Motor neuron (in vitro differentiated cells): Measurements from ENCODE around the gene TAB3. TPM values are rescaled to one million over a fixed set of nuclear protein-coding genes. Genes with fewer than 3 reads are reported as not detected.

Experiments used
- ATAC-seq, 8 experiments: fragments of 200-7000 bp; cut with Tn5 transposase; replicated peaks in 6 of 8; 2 replicates each; pipeline ENCODE4 v1.8.0; 2021; ENCODE audit warnings: mild to moderate bottlenecking in 8 of 8, moderate library complexity in 8 of 8
- H3K27ac ChIP-seq, 2 donors: fragments of 250-450 bp; sonication (Bioruptor Pico); 2 replicates each; pipeline ENCODE4 v1.9.0; 2021; ENCODE audit warnings: antibody characterized with exemption in 2 of 2, mild to moderate bottlenecking in 2 of 2, moderate library complexity in 1 of 2
- H3K4me1 ChIP-seq, 2 donors: fragments of 250-450 bp; sonication (Bioruptor Pico); replicated peaks in 1 of 2; 2 replicates each; pipeline ENCODE4 v1.6.1; 2021; ENCODE audit warnings: antibody characterized with exemption in 2 of 2, mild to moderate bottlenecking in 2 of 2, moderate library complexity in 1 of 2
- H3K4me3 ChIP-seq, 5 donors: fragments of 250-450 bp; sonication (Bioruptor Pico); 2 replicates each; pipeline ENCODE4 v1.9.0; 2021; ENCODE audit warnings: antibody characterized with exemption in 5 of 5, mild to moderate bottlenecking in 5 of 5, moderate library complexity in 4 of 5
- WGBS, 10 experiments: fragments of 450-650 bp; shearing (Covaris generic); methylation state at CpG; one replicate each; pipeline ENCODE4 v1.0.0; 2022; 5-methylcytosine and 5-hydroxymethylcytosine counted together
- in situ Hi-C, 9 experiments: fragments of 400-800 bp; cut with MboI; loops; one replicate each; pipeline ENCODE4 v1.15.0; 2021; ENCODE audit warnings: low sequenced_read_pairs in 9 of 9, low pct_unique_long_range_greater_than_20kb in 2 of 9; ENCODE audit not compliant: unreplicated experiment in 9 of 9
- total RNA-seq, 8 experiments: library from RNA; unstranded; fragments of 300-600 nt; gene quantifications; 2 replicates each; pipeline versions ENCODE4 v1.2.3 to v1.2.4, GENCODE V29; 2022

TAB3 gene
- total RNA-seq, 8 experiments from 2014 or later = 5.8 to 17.9 (median 12.4) TPM

DNA sequence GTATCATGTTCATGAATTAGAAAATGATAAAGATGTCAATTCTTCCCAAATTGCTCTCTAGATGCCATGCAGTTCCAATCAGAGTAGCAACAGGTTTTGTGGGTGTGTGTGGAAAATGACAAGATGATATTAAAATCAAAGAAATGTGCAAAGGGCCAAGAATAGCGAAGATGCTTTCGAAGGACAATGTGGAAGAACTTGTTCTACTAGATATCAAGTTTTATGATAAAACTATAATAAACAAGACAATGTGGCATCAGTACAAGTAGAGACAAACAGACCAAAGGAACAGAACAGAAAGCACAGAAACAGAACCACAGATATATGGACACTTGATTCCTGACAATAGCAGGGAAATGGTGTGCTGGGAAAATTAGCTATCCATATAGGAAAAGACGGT lies 9.0 kb downstream of the TAB3 start:
- H3K4me1 ChIP-seq = no peaks in the 10 kb centered on the region
- H3K27ac ChIP-seq = no peak overlapping the region
- in situ Hi-C loops = no loop called here
- H3K4me3 ChIP-seq = no peak overlapping the region
- 58 to 100% (median 94%) methylated on average over 1 to 3 of the region's 3 CpGs; no CpG with 5 or more reads in 3 of the 10 experiments for WGBS, 10 experiments
- ATAC-seq = no peak

DNA sequence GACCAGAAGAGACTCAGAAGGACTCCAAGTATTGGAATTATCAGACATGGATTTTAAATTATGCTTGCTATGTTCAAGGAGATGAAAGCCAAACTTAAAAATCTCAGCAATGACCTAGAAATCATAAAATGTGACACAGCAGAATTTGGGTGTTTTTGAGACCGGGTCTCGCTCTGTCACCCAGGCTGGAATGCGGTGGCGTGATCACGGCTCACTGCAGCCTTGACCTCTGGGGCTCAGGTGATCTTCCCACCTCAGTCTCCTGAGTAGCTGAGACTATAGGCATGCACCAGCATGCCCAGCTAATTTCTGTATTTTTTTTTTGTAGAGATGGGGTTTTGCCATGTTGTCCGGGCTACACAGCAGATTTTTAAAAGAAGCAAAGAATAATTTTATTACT lies 12.7 kb downstream of the TAB3 start:
- in situ Hi-C loops = no loop called here
- Histone ChIP-seq H3K4me3 (no peak overlapping the region), H3K4me1 (no peaks in the 10 kb centered on the region), H3K27ac (no peak overlapping the region)
- no peak for ATAC-seq
- WGBS, 10 experiments = 72 to 100% (median 90%) methylated on average over 1 to 4 of the region's 6 CpGs; no CpG with 5 or more reads in 6 of the 10 experiments

DNA sequence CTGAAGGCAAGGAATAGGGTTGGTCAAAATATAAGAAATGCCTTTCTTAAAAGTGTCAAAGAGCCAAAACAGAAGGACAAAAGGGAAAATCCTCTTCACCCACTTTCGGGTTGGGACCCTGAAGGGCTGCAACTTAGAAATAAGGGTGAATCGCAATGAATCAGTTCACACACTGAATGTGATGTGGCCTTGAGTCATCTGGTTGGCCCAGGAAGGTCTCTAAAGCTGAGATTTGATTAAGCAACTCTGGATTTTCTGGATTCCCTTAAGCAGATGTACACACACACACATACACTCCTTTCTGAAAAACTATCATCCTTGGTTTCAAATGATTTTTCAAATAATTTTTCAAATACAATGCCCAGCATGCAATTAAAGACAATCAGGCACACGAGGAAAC lies 13.1 kb downstream of the TAB3 start:
- ATAC-seq = peak in 2 of 8 experiments; percentile 58 to 74
- H3K4me1 ChIP-seq = no peaks in the 10 kb centered on the region
- H3K4me3 ChIP-seq = no peak overlapping the region
- in situ Hi-C loops = no loop called here
- WGBS, 10 experiments = 0 to 100% (median 86%) methylated on average over 1 to 3 of the region's 3 CpGs; no CpG with 5 or more reads in 4 of the 10 experiments
- H3K27ac ChIP-seq = no peak overlapping the region

DNA sequence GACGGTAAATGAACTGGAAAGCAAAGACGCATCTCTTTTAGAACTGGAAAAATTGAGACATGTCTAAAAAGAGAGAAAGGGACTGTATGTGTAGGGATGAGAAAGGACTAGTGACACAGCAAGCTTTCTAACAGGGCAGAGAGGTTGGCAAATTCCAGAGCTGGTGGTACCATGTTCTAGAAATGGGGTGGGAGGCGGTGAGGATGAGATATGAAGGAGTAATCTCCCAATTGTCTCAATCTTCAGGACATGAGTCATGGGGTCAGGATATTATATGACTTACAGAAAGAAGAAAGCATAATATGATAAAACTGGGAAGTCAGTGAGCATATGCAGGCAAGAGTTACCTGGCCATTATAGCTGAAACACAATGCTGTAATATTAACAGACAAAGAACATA lies 14.2 kb downstream of the TAB3 start:
- ATAC-seq = no peak
- WGBS, 10 experiments = 44 to 100% (median 83%) methylated on average over 1 to 3 of the region's 3 CpGs; no CpG with 5 or more reads in 6 of the 10 experiments
- in situ Hi-C loops = no loop called here

DNA sequence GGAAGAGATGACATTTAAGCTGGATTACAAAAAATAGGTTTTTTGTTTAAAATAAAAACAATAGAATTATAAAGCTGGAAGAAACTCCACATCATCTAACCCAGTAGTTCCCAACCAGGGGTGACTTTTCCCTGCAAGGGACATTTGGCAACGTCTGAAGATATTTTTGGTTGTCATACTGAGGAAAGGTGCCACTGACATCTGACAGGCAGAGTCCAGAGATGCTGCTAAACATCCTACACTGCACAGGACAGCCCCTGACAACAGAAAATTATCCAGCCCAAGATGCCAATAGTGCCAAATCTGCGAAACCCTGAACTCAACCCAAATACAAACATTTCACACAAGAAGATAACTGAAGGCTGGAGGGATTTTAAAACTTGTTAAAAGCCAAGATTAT lies 18.5 kb downstream of the TAB3 start:
- H3K4me1 ChIP-seq = no peaks in the 10 kb centered on the region
- no peak for ATAC-seq
- WGBS, 10 experiments = 17 to 80% (median 48%) methylated on average over 1 to 2 of the region's 2 CpGs; no CpG with 5 or more reads in 6 of the 10 experiments
- in situ Hi-C loops = no loop called here
- H3K4me3 ChIP-seq = no peak overlapping the region
- H3K27ac ChIP-seq = no peak overlapping the region

More for the DNA sequence above, 14.2 kb downstream of the TAB3 start:
- Histone ChIP-seq H3K27ac (no peak overlapping the region), H3K4me3 (no peak overlapping the region), H3K4me1 (no peaks in the 10 kb centered on the region)

DNA sequence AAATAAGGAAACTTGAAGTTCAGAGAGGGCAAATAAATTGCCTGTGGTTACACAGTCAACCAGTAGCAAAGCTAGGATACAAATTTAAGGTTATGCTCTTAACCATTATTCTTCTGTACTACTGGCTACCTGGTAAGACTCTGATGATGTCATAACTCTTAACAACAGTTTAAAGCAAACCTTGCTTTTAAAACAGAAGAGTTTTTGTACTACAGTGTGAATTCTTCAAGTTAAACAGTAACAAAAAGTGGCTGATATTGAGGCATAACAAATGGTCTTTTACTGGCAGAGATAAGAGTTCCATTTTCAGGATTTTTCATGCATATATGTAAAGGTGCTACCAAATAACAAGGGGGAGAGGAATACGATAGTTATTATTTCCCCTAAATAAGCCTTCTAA lies 23.4 kb downstream of the TAB3 start:
- in situ Hi-C loops = no loop called here
- H3K4me1 ChIP-seq = no peaks in the 10 kb centered on the region
- 38 to 100% (median 100%) methylated on average over 1 of the region's 1 CpG; no CpG with 5 or more reads in 4 of the 10 experiments for WGBS, 10 experiments
- H3K4me3 ChIP-seq = no peak overlapping the region
- H3K27ac ChIP-seq = no peak overlapping the region
- no peak for ATAC-seq

DNA sequence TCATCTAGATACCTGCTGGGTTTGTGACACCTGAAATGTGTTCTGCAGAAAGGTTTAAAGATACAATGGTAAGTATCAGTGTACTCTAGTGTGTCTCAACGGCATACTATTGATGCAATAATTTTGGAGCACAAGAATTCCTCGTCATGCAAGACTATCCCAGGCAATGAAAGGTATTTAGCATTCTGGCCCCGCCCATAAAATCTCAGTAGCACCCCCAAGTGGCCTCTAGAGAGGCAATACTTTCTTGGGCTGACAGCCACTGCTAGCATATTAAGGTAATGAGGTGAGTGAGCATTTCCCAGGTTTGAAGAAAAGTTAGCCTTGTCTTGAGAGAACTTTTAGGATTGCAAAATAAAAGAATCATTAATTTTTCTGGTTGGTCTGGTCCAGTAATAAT lies 24.0 kb downstream of the TAB3 start:
- H3K27ac ChIP-seq = no peak overlapping the region
- no peak overlapping the region for H3K4me3 ChIP-seq
- ATAC-seq = peak in 2 of 8 experiments; percentile 59 to 72
- H3K4me1 ChIP-seq = no peaks in the 10 kb centered on the region
- 46 to 71% methylated on average over 2 of the region's 3 CpGs; no CpG with 5 or more reads in 8 of the 10 experiments for WGBS, 10 experiments
- in situ Hi-C loops = no loop called here

DNA sequence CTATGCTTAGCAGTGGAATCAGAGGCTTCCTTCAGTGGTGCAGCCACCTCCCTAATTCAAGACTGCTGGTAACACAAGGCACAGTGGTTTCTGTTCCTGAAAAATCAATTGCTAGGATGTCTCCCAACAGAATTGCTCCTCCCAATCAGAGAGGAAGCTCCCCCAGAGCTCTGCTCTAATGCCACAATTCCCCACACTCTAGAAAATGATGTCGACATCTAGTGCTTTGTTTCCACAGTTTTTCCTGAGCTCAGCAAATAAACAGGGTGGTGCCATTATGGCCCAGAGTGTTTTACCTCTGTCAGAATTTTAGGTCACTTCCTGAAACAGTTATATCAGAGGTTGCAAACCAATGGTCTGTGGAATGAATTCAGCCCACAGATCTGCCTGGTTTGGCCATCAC lies 24.7 kb downstream of the TAB3 start:
- H3K4me1 ChIP-seq = no peaks in the 10 kb centered on the region
- H3K4me3 ChIP-seq = no peak overlapping the region
- H3K27ac ChIP-seq = no peak overlapping the region
- 20% methylated on average over 1 of the region's 1 CpG; no CpG with 5 or more reads in 9 of the 10 experiments for WGBS, 10 experiments
- in situ Hi-C loops = no loop called here
- ATAC-seq = peak in 2 of 8 experiments; percentile 78 to 85

DNA sequence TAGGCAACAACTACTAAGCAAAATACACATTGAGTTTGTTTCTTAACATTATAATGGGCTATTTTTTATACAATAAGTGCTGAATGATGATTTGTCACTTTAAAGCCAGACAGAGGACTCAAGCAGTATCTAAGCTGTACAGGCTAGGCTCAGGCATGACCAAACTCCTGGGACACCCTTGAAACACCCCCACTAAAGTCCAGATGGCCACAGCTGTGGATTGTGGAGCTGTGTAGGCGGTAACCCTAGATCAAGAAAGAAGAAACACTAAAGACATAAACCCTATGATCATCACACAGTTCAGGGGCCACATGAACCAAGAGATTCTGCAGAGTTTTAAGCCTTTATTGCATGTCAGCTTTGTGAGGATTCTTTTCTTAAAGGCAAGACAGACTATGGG lies 25.1 kb downstream of the TAB3 start:
- WGBS, 10 experiments = 50% methylated on average over 1 of the region's 1 CpG; no CpG with 5 or more reads in 9 of the 10 experiments
- no peaks in the 10 kb centered on the region for H3K4me1 ChIP-seq
- ATAC-seq = peak in 1 of 8 experiments; percentile 26
- no peak overlapping the region for H3K27ac ChIP-seq
- in situ Hi-C loops = no loop called here
- H3K4me3 ChIP-seq = no peak overlapping the region

DNA sequence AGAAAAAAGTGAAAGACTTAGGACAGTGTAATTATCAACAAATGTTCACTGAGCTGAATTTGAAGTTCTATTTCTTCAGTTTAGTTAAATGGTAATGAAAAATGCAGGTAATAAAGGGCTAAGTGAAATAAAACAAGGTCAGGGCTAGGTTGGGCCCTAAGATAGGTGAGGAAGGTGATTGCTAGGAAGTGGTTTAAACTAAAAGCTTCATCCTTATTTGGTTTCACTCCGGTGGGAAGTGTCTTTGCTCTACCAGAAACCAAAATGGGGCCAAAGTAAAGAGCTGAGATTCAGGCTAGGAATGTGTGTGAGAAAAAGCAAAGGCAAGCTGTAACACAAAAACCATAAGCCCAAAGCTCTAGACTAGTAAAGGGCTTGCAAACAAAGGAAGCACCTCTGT lies 31.0 kb downstream of the TAB3 start:
- WGBS, 10 experiments = 13 to 67% (median 50%) methylated on average over 1 of the region's 1 CpG; no CpG with 5 or more reads in 7 of the 10 experiments
- ATAC-seq = no peak
- in situ Hi-C loops = no loop called here
- Histone ChIP-seq H3K4me3 (no peak overlapping the region), H3K4me1 (no peaks in the 10 kb centered on the region), H3K27ac (no peak overlapping the region)

DNA sequence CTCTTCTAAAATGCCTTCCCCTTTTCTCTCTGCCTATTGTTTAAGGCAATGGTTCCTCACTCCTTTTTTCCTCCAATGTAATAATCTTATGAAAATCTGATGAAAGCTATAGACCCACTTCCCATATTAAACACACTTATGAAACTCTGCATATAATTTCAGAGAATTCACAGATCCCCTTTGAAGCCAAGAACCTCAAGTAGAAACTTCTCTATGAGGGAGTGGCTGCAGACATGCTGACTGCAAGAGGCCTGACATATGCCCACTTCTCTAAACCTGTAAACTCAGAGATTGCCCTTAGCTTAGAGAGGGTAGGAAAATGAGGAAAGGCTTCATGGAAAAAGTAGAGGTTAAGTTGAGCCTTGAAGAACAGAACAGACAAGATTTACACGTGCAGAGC lies 37.6 kb downstream of the TAB3 start:
- no peak for ATAC-seq
- Histone ChIP-seq H3K27ac (no peak overlapping the region), H3K4me3 (no peak overlapping the region), H3K4me1 (no peaks in the 10 kb centered on the region)
- WGBS, 10 experiments = 58 to 100% (median 100%) methylated on average over 1 of the region's 1 CpG; no CpG with 5 or more reads in 7 of the 10 experiments
- in situ Hi-C loops = no loop called here

DNA sequence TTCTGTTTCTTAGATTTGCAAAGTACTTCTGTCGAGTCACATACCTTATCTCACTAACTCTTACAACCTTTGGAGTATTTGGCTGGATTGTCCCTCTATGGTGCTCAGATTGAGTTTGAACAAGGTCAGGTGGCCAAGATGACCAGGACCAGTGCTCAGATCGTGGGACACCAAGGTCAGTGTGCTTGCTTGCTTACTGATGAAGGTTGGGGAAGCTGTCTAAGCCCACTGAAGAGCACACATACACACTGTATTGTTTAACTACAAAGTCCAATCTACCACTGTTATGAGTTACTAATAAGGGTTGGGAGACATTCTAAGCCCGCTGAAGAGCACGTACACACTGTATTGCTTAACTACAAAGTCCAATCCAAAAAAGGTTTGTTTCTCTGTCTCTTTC lies 53.7 kb downstream of the TAB3 start:
- H3K4me3 ChIP-seq = no peak overlapping the region
- in situ Hi-C loops = no loop called here
- 31 to 91% (median 80%) methylated on average over 1 to 4 of the region's 4 CpGs; no CpG with 5 or more reads in 5 of the 10 experiments for WGBS, 10 experiments
- H3K4me1 ChIP-seq = no peaks in the 10 kb centered on the region
- no peak overlapping the region for H3K27ac ChIP-seq
- no peak for ATAC-seq

DNA sequence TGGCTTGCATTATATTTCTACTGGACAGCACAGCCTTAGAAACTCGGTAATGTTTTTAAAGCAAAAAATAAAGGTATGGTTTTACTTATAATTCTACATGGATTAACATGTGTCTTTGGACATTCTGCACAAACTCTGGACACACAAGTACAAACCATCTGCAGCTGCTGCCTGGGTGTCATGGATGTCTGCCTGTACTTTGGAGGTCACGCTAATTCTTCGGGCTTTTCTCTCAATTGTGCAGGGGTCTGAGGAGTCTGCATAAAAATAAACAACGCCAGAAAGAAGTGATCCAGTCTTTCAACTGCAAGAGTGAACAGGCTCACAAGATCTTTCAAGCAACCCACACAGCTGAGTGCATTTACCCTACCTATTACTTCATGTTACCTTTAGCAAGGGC lies 55.2 kb downstream of the TAB3 start:
- no peak for ATAC-seq
- no peak overlapping the region for H3K4me3 ChIP-seq
- no peak overlapping the region for H3K27ac ChIP-seq
- no peaks in the 10 kb centered on the region for H3K4me1 ChIP-seq
- WGBS, 10 experiments = 60 to 100% (median 80%) methylated on average over 1 to 3 of the region's 4 CpGs; no CpG with 5 or more reads in 5 of the 10 experiments
- in situ Hi-C loops = no loop called here

DNA sequence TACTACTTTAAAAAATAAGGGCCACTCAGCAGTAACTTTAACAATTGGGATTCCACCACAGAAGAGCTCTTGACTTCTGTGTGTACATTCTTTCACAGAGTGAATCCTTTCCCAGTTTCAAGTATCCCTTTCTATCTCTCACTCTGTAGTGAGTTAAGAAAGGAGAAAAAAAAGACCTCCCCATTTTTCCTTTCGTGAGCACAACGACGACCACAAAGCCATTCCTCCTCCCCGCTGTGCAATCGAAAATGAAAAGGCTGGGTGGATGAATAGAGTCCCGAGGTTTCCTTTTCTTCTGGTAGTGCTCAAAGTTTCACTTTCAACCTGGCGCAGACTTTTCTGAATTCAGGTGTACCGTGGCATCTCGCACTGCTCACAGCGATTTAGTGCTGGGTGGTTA lies 58.0 kb downstream of the TAB3 start:
- ATAC-seq = no peak
- H3K4me3 ChIP-seq = no peak overlapping the region
- no peak overlapping the region for H3K27ac ChIP-seq
- WGBS, 10 experiments = 23 to 100% (median 60%) methylated on average over 1 to 9 of the region's 10 CpGs; no CpG with 5 or more reads in 4 of the 10 experiments
- no peaks in the 10 kb centered on the region for H3K4me1 ChIP-seq
- in situ Hi-C loops = no loop called here
